SK-N-SH (cell line): Measurements from ENCODE around the gene TSC22D2. TPM values are rescaled to one million over a fixed set of nuclear protein-coding genes. Genes with fewer than 3 reads are reported as not detected.

Experiments
- CTCF ChIA-PET: fragments of 300-600, 350-600 bp; formaldehyde crosslinking; extraction: SDS; loops from one replicate; lab custom pipeline; 2021; lab: Yijun Ruan, JAX
- POLR2A ChIA-PET: fragments of 350-600 bp; sonication (Branson Sonifier 250); formaldehyde crosslinking; extraction: SDS; loops from one replicate; lab custom pipeline; 2020; ENCODE audit warnings: antibody characterized with exemption, inconsistent platforms; lab: Yijun Ruan, JAX
- DNase-seq: peaks from one replicate; pipeline ENCODE4 v3.0.0; 2012
- H2AFZ ChIP-seq: fragments of 200-600 bp; sonication (generic); 2 replicates; pipeline ENCODE4 v1.8.1; 2016; ENCODE audit warnings: antibody characterized with exemption, mild to moderate bottlenecking, low read depth
- H3F3A ChIP-seq: fragments of 200-600 bp; sonication (generic); replicated peaks from 2 replicates; pipeline ENCODE3; 2016; ENCODE audit warnings: antibody characterized with exemption, mild to moderate bottlenecking; ENCODE audit not compliant: insufficient read depth
- H3K27ac ChIP-seq, 2 experiments: fragments of 200-500 bp in 1 of 2; fragments of 200-600 bp in 1 of 2; sonication (Bioruptor generic) in 1 of 2; sonication (generic), shearing (Covaris generic) in 1 of 2; 2 replicates each; pipeline versions ENCODE4 v1.5.1 to v1.6.1; 2014 to 2016; ENCODE audit warnings: low read depth in 2 of 2, inconsistent platforms in 1 of 2, low read length in 1 of 2, mild to moderate bottlenecking in 1 of 2, mixed read lengths in 1 of 2
- H3K27me3 ChIP-seq: fragments of 200-600 bp; sonication (generic), shearing (Covaris generic); 2 replicates; pipeline ENCODE4 v1.6.1; 2016; ENCODE audit warnings: mixed run types; ENCODE audit not compliant: insufficient read depth
- H3K36me3 ChIP-seq, 2 experiments: fragments of 200-500 bp in 1 of 2; fragments of 200-600 bp in 1 of 2; sonication (Bioruptor generic) in 1 of 2; sonication (generic) in 1 of 2; replicated peaks in 1 of 2; 2 replicates each; pipeline versions ENCODE3 to v1.5.1; 2014 to 2016; ENCODE audit warnings: low read length in 1 of 2, mild to moderate bottlenecking in 1 of 2; ENCODE audit not compliant: insufficient read depth in 2 of 2, control insufficient read depth in 1 of 2
- H3K4me1 ChIP-seq, 2 experiments: fragments of 200-500 bp in 1 of 2; fragments of 200-600 bp in 1 of 2; sonication (Bioruptor generic) in 1 of 2; sonication (generic), shearing (Covaris generic) in 1 of 2; 2 replicates each; pipeline versions ENCODE4 v1.5.1 to v1.6.1; 2014 to 2016; ENCODE audit warnings: low read depth in 1 of 2, low read length in 1 of 2, mixed run types in 1 of 2; ENCODE audit not compliant: insufficient read depth in 2 of 2, control insufficient read depth in 1 of 2
- H3K4me2 ChIP-seq: fragments of 200-600 bp; sonication (generic), shearing (Covaris generic); 2 replicates; pipeline ENCODE4 v1.6.1; 2017; ENCODE audit warnings: mixed run types
- H3K4me3 ChIP-seq, 2 experiments: fragments of 200-500 bp in 1 of 2; fragments of 200-600 bp in 1 of 2; sonication (Bioruptor generic) in 1 of 2; sonication (generic), shearing (Covaris generic) in 1 of 2; 2 replicates each; pipeline versions ENCODE4 v1.5.1 to v1.8.1; 2014 to 2016; ENCODE audit warnings: low read depth in 2 of 2, inconsistent platforms in 1 of 2, low read length in 1 of 2, mild to moderate bottlenecking in 1 of 2, mixed read lengths in 1 of 2, moderate library complexity in 1 of 2
- H3K79me2 ChIP-seq: fragments of 200-600 bp; sonication (generic); 2 replicates; pipeline ENCODE4 v1.8.1; 2017; ENCODE audit warnings: mild to moderate bottlenecking; ENCODE audit not compliant: insufficient read depth
- H3K9ac ChIP-seq: fragments of 200-600 bp; sonication (generic); 2 replicates; pipeline ENCODE4 v1.6.1; 2017; ENCODE audit warnings: mixed run types
- H3K9me2 ChIP-seq: fragments of 200-600 bp; sonication (generic); 2 replicates; pipeline ENCODE4 v1.6.1; 2017; ENCODE audit warnings: mixed run types
- H3K9me3 ChIP-seq: fragments of 200-600 bp; sonication (generic); 2 replicates; pipeline ENCODE4 v1.6.1; 2017; ENCODE audit warnings: mixed run types, mild to moderate bottlenecking, moderate library complexity
- H4K20me1 ChIP-seq: fragments of 200-600 bp; sonication (generic); 2 replicates; pipeline ENCODE4 v1.6.1; 2017; ENCODE audit warnings: mild to moderate bottlenecking, mixed run types; ENCODE audit not compliant: insufficient read depth
- CHD2 ChIP-seq: fragments of 150-350 bp; IDR thresholded peaks from 2 replicates; pipeline ENCODE4 v1.6.1; 2018; ENCODE audit warnings: low read length; ENCODE audit not compliant: partially characterized antibody
- CTCF ChIP-seq: fragments of 200-600 bp; sonication (generic); IDR thresholded peaks from 2 replicates; pipeline ENCODE4 v1.6.1; 2017; ENCODE audit warnings: antibody characterized with exemption, mild to moderate bottlenecking, moderate library complexity
- EP300 ChIP-seq, 2 experiments: IDR thresholded peaks; 2 replicates each; pipeline versions ENCODE4 v1.4.0 to v1.6.1; 2012; ENCODE audit warnings: borderline replicate concordance in 1 of 2, low read depth in 1 of 2, low read length in 1 of 2
- EZH2phosphoT487 ChIP-seq: fragments of 200-600 bp; sonication (generic); IDR thresholded peaks from 2 replicates; pipeline ENCODE4 v1.6.1; 2017; ENCODE audit warnings: low read depth, mixed run types, mild to moderate bottlenecking, antibody characterized with exemption, moderate library complexity, borderline replicate concordance
- FOSL2 ChIP-seq: IDR thresholded peaks from 2 replicates; pipeline ENCODE4 v1.4.0; 2012; ENCODE audit warnings: low read depth, mild to moderate bottlenecking, moderate library complexity, borderline replicate concordance
- FOXJ3 ChIP-seq: sonication (generic); formaldehyde crosslinking; IDR thresholded peaks from 2 replicates; pipeline ENCODE4 v1.5.1; 2020; ENCODE audit warnings: mild to moderate bottlenecking, missing genetic modification reagents
- GABPA ChIP-seq: IDR thresholded peaks from 2 replicates; pipeline ENCODE4 v1.4.0; 2012; ENCODE audit warnings: low read depth, mild to moderate bottlenecking
- GATA2 ChIP-seq: sonication (generic); formaldehyde crosslinking; IDR thresholded peaks from 2 replicates; pipeline ENCODE4 v1.5.0; 2020; ENCODE audit warnings: mild to moderate bottlenecking, missing genetic modification reagents
- IRF3 ChIP-seq: fragments of 150-350 bp; IDR thresholded peaks from 2 replicates; pipeline ENCODE4 v1.6.1; 2016; ENCODE audit warnings: mild to moderate bottlenecking, low read depth, low read length
- JUND ChIP-seq: IDR thresholded peaks from 2 replicates; pipeline ENCODE4 v1.4.0; 2012
- MAX ChIP-seq: IDR thresholded peaks from 2 replicates; pipeline ENCODE4 v1.4.0; 2012; ENCODE audit warnings: low read depth
- MEF2A ChIP-seq: IDR thresholded peaks from 2 replicates; pipeline ENCODE4 v1.4.0; 2012; ENCODE audit warnings: low read depth, borderline replicate concordance
- NRF1 ChIP-seq: IDR thresholded peaks from 2 replicates; pipeline ENCODE4 v1.6.1; 2012; ENCODE audit warnings: low read depth, mild to moderate bottlenecking, low read length
- POLR2AphosphoS5 ChIP-seq: IDR thresholded peaks from 2 replicates; pipeline ENCODE4 v1.6.1; 2012; ENCODE audit warnings: low read depth, low read length
- RAD21 ChIP-seq: IDR thresholded peaks from 2 replicates; pipeline ENCODE4 v1.6.1; 2012; ENCODE audit warnings: mild to moderate bottlenecking, low read length
- RFX5 ChIP-seq: IDR thresholded peaks from 2 replicates; pipeline ENCODE4 v1.6.1; 2012; ENCODE audit warnings: mild to moderate bottlenecking, improper control_type of control experiment, low read length
- TCF12 ChIP-seq: IDR thresholded peaks from 2 replicates; pipeline ENCODE4 v1.4.0; 2012
- TEAD4 ChIP-seq: IDR thresholded peaks from 2 replicates; pipeline ENCODE4 v1.4.0; 2012; ENCODE audit warnings: mild to moderate bottlenecking, borderline replicate concordance; ENCODE audit not compliant: insufficient read depth
- USF2 ChIP-seq: fragments of 150-350 bp; IDR thresholded peaks from 2 replicates; pipeline ENCODE4 v1.6.1; 2017; ENCODE audit warnings: antibody characterized with exemption, low read length, low read depth, borderline replicate concordance
- ZBTB33 ChIP-seq: IDR thresholded peaks from 2 replicates; pipeline ENCODE4 v1.4.0; 2012; ENCODE audit warnings: low read depth, borderline replicate concordance
- WGBS: methylation state at CpG from one replicate; pipeline ENCODE4 v1.1.6; 2017; ENCODE audit warnings: low lambda C conversion rate; 5-methylcytosine and 5-hydroxymethylcytosine counted together
- polyA plus RNA-seq, 3 experiments: library from polyadenylated mRNA; depleted of rRNA; stranded (reverse); fragments of >200 nt; gene quantifications; 2 replicates each; pipeline ENCODE4 v1.2.3, GENCODE V29; 2012

TSC22D2 gene
- polyA plus RNA-seq, 1 of the 3 experiments (the other 2 are of a cell fraction): 4.8 TPM

- Histone ChIP-seq H3K4me1 (peaks cover 0 to 18% of the 10 kb centered on the region in 2 experiments; a peak in 2 of 4 replicates), H3K9me2 (no peaks in the 10 kb centered on the region), H2AFZ (no peak overlapping the region), H3K9me3 (no peaks in the 10 kb centered on the region), H3K4me2 (no peak overlapping the region), H3K27me3 (no peaks in the 10 kb centered on the region), H3F3A (peaks cover 13% of the 10 kb centered on the region), H3K79me2 (peaks cover 88% of the 10 kb centered on the region), H4K20me1 (peaks cover 12% of the 10 kb centered on the region), H3K27ac (no peak overlapping the region), H3K4me3 (no peak overlapping the region), H3K9ac (no peak overlapping the region), H3K36me3 (peaks cover 17 to 59% of the 10 kb centered on the region in 2 experiments)
- CTCF ChIA-PET: no interaction called here
- POLR2A ChIA-PET: no interaction called here
- 96% methylated on average over 1 of the region's 1 CpG for WGBS
- DNase-seq: no peak
- TF ChIP-seq FOSL2 (no peak), EZH2phosphoT487 (no peak), GABPA (no peak), EP300 (IDR thresholded peaks at IDR 0.05; ENCODE audit: borderline replicate concordance in 1 of 2, low read depth in 1 of 2, low read length in 1 of 2) (no peak), USF2 (no peak), NRF1 (no peak)
Observed at GRCh38 chr3:150454622-150455021, 46.5 kb downstream of the TSC22D2 start.

- no peak overlapping the region for H3K9ac ChIP-seq
- peaks cover 6% of the 10 kb centered on the region for H3F3A ChIP-seq
- no peaks in the 10 kb centered on the region for H3K9me3 ChIP-seq
- CTCF ChIA-PET: no interaction called here
- H3K36me3 ChIP-seq: peaks cover 23 to 66% of the 10 kb centered on the region in 2 experiments
- no peaks in the 10 kb centered on the region for H3K9me2 ChIP-seq
- no peak overlapping the region for H3K4me2 ChIP-seq
- POLR2A ChIA-PET: no interaction called here
- no peak overlapping the region for H2AFZ ChIP-seq
- peaks cover 80% of the 10 kb centered on the region for H3K79me2 ChIP-seq
- H4K20me1 ChIP-seq: peaks cover 12% of the 10 kb centered on the region; the same call in 1 of the 2 replicates
- peaks cover 0 to 12% of the 10 kb centered on the region in 2 experiments; a peak in 1 of 4 replicates for H3K4me1 ChIP-seq
- DNase-seq: no peak
- no peaks in the 10 kb centered on the region for H3K27me3 ChIP-seq
- H3K27ac ChIP-seq: no peak overlapping the region
- 90% methylated on average over 1 of the region's 1 CpG for WGBS
- H3K4me3 ChIP-seq: no peak overlapping the region
- TF ChIP-seq GATA2 (CRISPR knock-in tag): no peak
- TF ChIP-seq CTCF: no peak
- TF ChIP-seq FOXJ3 (CRISPR knock-in tag): no peak
- TF ChIP-seq RAD21: no peak
- no peak for TF ChIP-seq CHD2
- TF ChIP-seq USF2: no peak
- no peak for TF ChIP-seq POLR2AphosphoS5
- TF ChIP-seq ZBTB33: no peak
- no peak for TF ChIP-seq MEF2A
- no peak for TF ChIP-seq JUND
- TF ChIP-seq MAX: no peak
- no peak for TF ChIP-seq EZH2phosphoT487
- TF ChIP-seq FOSL2: no peak
- TF ChIP-seq NRF1: no peak
- TF ChIP-seq TEAD4: no peak
- TF ChIP-seq TCF12: no peak
- no peak for TF ChIP-seq RFX5
- no peak for TF ChIP-seq IRF3
Observed at GRCh38 chr3:150455341-150455740, 47.2 kb downstream of the TSC22D2 start.
